KBM-7 (cell line): Measurements from ENCODE around the gene GFRA4.
"Not testable (repeated sequence)": the region's sequence is repeated elsewhere in the genome, so short reads cannot be mapped to it uniquely, and the experiment has no call there.

ENCODE experiments used
- DNase-seq: peaks from one replicate; pipeline ENCODE4 v3.0.0-alpha.2; 2015
- in situ Hi-C: fragments of 300-500 bp; cut with MboI; formaldehyde crosslinking; loops from 2 replicates; pipeline ENCODE4 v1.14.3; 2020; ENCODE audit warnings: low sequenced_read_pairs, low pct_unique_long_range_greater_than_20kb, mixed read lengths

The GFRA4 gene

GRCh38 chr20:3632311-3633004 is 30.7 kb downstream of the GFRA4 start:
- in situ Hi-C loops: no loop called here
- no peak for DNase-seq

- DNase-seq: no peak
- in situ Hi-C loops: no loop called here
Measured at GRCh38 chr20:3631534-3631933, 31.7 kb downstream of the GFRA4 start.

- in situ Hi-C loops: no loop called here
- DNase-seq: no peak
Measured at GRCh38 chr20:3630429-3630828, 32.8 kb downstream of the GFRA4 start.

GRCh38 chr20:3629893-3630292 is 33.3 kb downstream of the GFRA4 start:
- DNase-seq: no peak
- in situ Hi-C loops: no loop called here

GRCh38 chr20:3628502-3629314 is 34.5 kb downstream of the GFRA4 start:
- in situ Hi-C loops: no loop called here
- DNase-seq: no peak

GRCh38 chr20:3627476-3627875 is 35.7 kb downstream of the GFRA4 start:
- DNase-seq: no peak
- in situ Hi-C loops: no loop called here

- in situ Hi-C loops: no loop called here
- DNase-seq: no peak
Measured at GRCh38 chr20:3622406-3622805, 40.8 kb downstream of the GFRA4 start.

GRCh38 chr20:3621111-3621510 is 42.1 kb downstream of the GFRA4 start:
- DNase-seq: no peak
- in situ Hi-C loops: no loop called here

GRCh38 chr20:3616250-3616649 is 46.9 kb downstream of the GFRA4 start:
- in situ Hi-C loops: no loop called here
- DNase-seq: no peak

GRCh38 chr20:3615171-3615840 is 47.9 kb downstream of the GFRA4 start:
- DNase-seq, in situ Hi-C loops: not testable (repeated sequence)

GRCh38 chr20:3614466-3614865 is 48.7 kb downstream of the GFRA4 start:
- DNase-seq: no peak
- in situ Hi-C loops: no loop called here

GRCh38 chr20:3613821-3614440 is 49.3 kb downstream of the GFRA4 start:
- in situ Hi-C loops: no loop called here
- DNase-seq: no peak

- no peak for DNase-seq
- in situ Hi-C loops: no loop called here
Measured at GRCh38 chr20:3612795-3613572, 50.2 kb downstream of the GFRA4 start.

- in situ Hi-C loops: no loop called here
- DNase-seq: no peak
Measured at GRCh38 chr20:3611901-3612300, 51.3 kb downstream of the GFRA4 start.
